ENCODE measurements around the gene CSNK1G3.

- TF ChIP-seq CTCF (conservative IDR thresholded peaks at IDR 0.05 in 1 of 2, IDR thresholded peaks at IDR 0.05 in 1 of 2; ENCODE audit: low read depth in 1 of 2, low read length in 2 of 2) (no peak), EZH2 (IDR thresholded peaks at IDR 0.05; ENCODE audit: low read length, missing control alignments) (no peak)
Measured at GRCh38 chr5:123520677-123521247, 8.8 kb downstream of the CSNK1G3 start.

Data from fibroblast of lung (primary cell).